Mucosa of gallbladder (tissue), 1 donor: ENCODE measurements around the gene BAG1. TPM values are rescaled to one million over a fixed set of nuclear protein-coding genes. Genes with fewer than 3 reads are reported as not detected.
A peak's percentile ranks its signal among the peaks of the same experiment; 100 is the strongest.

Experiments used
- DNase-seq: peaks from one replicate; pipeline ENCODE4 v3.0.0-alpha.2; 2020; ENCODE audit warnings: low spot score
- total RNA-seq: library from RNA; stranded (reverse); gene quantifications from one replicate; pipeline ENCODE4 v1.2.1, GENCODE V29; 2021
- donor health status: DM: no; HTN: no; CAD: no.

The BAG1 gene
- total RNA-seq, 1 donor from 2014 or later: 92.5 TPM

DNA sequence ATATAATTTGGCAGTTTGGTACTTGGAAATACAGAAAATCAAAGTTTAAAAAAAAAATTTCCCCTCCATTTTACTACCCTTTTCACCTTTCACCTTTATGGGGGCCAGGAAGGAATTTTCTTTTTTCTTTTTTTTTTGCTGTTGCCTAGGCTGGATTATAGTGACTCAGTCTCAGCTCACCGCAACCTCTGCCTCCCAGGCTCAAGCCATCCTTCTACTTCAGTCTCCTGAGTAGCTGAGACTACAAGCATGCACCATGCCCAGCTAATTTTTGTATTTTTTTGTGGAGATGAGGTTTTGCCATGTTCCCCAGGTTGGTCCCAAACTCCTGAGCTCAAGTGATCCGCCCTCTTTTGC, 9.4 kb upstream of the BAG1 start:
- DNase-seq: no peak

DNA sequence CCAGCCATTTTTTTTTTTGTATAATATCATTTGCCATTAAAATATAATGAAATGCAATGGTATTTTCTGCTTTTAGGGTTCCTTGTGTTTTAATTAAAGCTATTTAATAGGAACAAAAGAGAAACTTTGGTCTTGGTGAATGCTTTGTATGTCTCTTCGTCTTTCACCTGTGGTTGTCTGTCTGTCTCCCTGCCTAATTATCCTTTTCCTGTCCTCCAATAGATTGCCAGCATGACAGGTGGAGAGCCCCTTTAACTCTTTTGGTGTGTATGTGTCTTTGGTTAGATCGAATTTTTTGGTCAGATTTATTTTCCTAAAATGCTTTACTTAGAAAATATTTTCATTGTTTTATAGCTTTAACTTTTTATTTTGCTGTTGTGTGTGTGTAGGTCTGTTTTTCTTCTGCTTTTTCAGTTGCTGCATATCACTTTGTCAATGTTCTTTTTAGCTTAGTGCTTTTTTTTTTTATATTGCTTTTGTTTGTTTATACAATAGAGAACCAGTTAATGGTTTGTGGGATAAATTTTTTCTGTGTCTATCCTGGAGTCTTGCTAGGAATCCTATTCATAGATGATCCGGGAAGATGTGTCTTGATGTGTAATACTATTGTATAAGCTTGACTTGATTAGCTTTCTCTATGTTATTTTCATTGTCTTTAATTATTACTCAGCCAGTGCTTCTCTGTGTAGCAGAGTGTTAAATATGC, 8.9 kb upstream of the BAG1 start:
- DNase-seq: no peak

DNA sequence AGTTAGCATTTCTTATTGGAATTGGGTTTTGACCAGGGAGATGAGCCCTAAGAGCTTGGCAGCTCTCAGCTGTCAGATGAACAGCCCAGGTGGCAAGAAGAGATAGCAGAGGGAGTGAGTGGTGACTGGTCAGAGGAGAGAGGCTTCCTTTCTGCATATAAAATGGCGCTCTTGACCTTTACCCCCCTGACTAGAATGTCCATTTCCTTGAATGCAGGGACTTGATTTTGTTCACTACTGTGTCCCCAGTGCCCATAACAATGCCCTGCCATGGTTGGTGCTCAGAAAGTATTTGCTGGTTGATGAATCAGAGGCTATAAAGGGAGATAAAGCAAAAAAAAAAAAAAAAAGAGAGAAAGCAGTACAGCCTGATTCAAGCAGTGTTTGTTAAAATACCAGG, 7.6 kb upstream of the BAG1 start:
- no peak for DNase-seq

DNA sequence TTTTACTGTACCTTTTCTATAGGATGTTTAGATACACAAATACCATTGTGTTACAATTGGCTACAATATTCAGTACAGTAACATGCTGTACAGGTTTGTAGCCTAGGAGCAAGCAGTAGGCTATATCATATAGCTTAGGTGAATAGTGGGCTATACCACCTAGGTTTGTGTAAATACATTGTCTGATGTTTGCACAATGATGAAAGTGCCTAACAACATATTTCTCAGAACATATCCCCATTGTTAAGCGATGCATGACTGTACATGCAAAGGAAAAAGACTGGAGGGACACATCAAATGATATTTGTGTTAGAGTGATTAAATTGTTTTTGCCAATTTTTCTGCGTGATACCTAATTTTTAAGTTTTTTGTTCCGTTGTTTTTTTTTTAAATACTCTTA, 5.6 kb upstream of the BAG1 start:
- DNase-seq: no peak

DNA sequence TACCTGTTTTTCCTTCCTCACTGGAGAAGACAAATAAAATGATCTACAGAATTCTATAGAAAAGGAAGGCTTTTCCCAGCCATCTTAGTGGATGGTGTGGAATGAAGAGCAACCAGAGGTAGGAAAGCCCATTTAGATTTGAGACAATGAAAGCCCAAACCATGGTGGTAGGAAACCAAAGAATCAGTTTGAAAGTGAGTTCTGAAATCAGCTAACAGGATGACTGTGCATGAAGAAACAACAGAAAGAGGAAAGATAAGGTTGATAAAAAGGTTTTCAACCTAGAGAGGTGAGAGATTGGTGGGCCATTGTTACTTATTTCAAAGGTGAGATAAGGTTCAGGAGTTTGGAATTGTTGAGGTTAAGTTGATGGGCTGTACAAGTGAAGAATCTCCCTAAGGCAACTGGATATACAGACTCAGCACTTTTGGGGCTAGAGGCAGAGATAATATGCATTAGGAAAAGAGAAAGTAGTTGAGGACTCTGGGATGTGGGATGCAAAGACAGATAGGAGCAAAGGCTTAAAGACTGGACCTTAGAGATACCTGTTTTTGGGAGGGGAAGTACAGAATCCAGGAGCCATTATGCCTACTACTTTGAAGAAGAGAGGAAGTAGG, 2.8 kb upstream of the BAG1 start:
- no peak for DNase-seq

DNA sequence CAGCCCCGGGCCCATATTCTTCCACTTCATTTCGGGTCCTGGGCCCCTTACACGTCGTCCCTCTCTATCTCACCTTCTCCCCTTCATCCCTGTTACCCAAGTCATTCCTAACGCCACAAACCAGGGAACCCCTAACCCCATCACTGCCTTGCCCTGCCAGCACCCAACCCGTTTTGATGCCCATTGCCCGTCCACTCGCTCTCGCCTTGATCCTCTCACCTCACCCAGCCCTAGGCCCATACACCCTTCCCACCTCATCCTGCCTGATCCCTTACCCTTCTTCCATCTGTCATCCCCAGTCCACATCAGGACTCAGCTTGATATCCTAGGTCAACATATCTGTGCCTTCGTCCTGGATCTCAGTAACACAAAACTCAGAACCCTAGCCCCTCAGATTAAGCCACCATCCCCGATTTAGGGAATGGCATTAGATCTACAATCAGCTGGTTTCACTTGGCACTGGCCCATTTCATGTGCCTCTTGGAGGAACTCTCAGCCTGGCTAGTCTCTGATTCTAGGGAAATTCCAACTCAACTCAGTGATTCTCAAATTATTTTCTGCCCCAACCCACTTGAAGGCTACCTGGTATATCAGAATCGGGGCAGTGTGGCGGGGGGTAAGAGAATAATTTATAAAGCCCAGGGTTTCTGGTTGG, 830 bp upstream of the BAG1 start:
- no peak for DNase-seq

DNA sequence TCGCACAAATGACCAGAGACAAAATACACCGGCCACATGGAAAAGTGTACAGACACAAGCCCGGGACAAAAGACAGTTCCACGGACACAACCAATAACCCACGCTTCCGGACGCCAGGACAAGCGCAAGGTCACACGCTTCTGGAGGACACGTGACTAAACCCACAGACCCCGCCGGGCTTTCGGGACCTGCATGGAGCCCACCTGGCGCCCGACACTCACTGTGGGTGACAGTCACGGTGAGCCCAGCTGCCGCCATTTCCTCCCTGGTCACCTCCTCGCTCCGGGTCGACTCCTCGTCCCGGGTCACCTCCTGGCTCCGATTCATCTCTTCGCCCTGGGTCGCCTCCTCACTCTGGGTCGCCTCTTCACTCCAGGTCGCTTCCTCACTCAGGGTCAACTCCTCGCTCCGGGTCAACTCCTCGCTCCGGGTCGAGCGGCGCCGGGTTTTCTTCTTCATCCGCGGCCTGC, 470 bp downstream of the BAG1 start:
- peak; percentile 42 for DNase-seq

DNA sequence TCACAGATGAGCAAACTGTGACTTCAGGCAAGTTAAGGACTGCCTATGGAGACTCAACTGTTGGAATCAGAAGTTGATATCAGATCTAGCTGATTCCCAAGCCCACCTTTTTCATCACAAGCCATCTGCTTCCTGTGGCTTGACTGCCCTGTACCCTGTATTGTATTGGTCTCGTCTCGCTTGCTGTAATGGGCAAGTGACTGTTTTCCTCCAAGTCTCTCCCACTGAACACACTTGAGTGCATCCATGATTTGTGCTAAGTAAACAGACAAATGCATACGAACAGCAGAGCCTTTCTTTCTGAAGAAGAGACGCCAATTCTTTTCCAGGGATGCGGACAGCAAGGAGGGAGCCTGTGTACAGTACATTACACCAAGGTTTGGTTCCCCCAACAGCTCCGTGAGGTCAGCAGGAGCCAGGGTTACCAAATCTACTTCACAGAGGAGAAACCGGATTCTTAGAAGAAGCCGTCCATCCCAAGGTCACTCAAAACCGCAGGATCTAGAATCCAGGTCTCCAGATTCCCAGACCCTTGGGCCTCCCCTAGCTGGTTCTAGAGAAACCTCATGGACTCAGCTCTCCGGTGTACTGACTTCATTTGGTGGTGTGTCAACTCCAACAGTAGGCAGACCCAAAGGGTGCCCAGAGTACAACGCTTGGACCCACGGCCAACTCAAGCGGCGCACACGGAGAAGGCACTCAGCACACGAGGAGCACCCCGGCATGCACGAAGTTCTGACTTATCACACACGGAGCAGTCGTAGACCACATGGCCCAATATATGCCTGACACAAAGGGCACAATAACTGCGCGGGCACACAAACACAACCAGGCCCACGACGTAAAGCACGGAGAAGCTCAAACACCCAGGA, 1.1 kb downstream of the BAG1 start:
- DNase-seq: no peak

DNA sequence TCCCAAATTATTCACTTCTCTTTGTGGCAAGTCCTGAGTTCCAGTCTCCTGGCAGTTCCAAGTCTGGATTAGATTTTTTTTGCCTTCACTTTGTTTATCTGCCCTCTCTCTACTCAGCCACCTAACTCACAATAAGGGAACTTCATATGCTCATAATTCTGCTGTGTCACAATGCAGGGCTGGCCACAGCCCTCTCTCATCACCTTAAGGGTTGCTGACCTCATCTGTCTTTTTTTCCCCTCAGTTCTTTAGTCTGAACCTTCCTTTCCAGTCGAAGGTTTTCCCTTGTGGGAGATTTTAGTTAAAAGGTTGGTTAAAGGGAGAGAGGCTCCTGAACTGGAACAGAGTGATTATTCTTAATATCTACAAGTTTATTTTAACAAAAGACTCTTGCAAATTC, 4.1 kb downstream of the BAG1 start:
- DNase-seq: no peak

DNA sequence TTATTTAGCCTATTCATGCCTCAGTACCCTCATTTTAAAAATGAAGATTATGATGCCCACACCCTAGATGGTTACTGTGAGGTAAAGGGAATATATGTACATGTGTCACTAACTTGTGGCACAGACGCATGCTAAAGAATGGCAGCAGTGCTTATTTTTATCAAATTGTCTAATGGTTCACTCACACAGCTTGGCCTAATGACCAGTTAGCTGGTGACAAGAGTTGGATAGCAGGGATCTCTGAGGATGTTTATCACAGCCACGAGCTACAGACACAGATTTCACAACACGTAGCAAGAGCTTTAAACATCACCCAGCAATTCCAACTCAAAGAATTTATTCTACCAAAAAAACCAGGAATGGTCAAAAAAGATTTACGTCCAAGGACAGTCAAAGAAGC, 7.2 kb downstream of the BAG1 start:
- no peak for DNase-seq

DNA sequence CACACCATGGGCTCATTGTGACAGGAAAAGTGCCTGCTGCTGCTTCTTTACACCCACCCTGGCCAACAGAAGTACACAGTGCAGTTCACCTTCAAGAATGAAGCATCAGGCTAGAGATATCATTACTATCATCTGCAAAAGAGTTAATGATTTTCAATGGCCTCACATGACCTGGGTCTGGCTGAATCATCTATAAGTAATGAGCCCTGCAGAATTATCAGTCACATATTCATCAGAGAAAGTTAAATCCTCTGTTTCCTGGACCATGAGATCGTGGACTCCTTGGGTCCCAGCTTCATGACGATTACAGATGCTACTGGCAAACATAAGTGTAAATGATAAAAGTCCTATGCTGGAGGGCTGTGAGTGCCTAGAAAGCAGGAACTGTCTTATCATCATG, 8.3 kb downstream of the BAG1 start:
- DNase-seq: no peak

DNA sequence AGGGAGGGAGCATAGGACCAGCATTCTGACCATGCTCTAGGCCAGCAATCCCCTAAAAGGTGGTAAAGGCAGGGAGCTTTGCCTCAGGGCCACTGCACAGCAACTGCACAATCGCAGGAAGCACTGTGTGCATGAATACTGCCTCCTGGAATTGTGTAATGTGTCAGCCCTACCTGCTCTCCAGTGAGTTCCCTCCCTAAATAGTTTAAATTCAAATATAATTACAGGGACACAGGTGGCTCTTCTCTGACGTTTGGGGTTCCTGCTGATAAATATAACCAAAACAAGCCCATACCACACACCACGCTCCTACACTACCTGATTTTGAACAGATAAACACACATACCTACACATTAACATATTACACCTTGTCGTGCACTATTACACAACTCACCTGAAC, 9.0 kb downstream of the BAG1 start:
- DNase-seq: no peak

DNA sequence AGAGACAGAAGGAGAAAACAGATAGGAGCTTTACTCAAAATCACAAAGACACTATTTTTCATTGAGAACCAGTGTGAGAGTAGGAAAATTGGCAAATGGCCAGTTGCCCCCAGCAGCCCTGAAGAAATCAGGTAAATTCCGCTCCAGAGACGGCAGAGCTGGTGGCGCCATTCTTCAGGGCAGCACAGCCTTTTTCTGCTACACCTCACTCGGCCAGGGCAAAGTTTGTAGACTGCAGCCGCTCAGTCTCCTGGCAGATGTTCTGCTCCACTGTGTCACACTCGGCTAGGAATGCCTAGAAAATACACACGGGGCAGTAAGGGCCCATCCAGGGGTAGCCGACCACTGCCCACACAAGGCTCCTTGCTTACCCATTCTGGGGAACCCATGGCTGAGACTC, 9.5 kb downstream of the BAG1 start:
- DNase-seq: no peak

DNA sequence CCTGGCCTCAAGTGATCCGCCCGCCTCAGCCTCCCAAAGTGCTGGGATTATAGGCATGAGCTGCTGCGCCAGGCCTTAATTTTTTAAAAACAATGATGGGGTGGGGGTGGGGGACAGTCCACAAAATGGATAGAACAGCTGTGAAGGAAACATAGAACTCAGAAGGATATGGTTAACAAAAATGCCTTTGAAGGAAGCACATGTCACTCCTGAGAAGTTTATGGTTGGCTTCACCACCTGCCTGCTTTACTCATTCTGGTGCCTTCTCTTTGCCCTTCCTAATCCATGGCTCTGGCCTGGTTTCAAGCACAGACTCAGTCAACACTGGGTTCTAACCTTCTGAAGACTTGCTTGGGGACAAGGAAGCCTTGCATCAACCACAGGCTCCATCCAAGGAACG, 10.3 kb downstream of the BAG1 start:
- no peak for DNase-seq

DNA sequence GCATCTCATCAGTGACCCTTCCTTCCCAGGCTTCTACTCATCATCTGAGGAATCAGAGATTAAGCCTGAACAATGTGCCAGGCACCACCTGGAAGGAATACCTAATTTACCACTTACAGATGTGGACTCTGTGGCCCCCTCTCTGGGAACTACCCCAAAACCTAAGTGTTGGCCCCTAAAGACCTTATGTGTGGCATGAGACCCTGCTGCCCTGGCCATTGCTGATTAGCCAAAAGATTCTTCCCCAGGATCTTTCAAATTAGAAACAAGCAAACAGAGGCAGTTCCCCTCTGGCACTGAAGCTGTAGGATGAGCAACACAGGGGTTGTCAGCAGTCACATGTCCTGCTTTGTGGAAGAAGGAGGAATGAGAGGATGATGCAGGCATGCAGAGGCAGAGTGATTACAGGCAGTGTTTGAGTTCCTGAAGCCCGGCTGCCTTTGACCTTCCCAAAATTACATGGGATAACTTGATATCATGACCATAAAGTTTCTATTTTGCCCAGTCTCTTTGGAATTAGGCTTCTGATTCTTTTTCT, 14.0 kb downstream of the BAG1 start:
- no peak for DNase-seq

DNA sequence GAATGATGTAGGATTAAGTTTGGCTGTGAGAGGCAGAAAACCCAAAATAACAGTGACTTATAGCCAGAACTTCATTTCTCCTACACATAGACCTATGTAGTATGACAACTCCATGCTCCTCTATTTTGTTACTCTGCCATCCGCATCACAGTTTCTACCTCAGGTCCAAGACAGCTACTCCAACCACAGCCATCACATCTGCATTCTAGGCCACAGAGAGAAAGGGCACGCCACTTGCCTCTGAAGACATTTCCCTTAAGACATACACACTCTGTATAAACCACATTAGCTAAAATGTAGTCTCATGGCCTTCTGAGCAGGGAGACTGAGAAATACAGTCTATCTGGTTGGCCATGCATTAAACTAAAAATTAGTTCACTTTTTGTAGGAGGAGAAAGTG, 14.5 kb downstream of the BAG1 start:
- DNase-seq: no peak

DNA sequence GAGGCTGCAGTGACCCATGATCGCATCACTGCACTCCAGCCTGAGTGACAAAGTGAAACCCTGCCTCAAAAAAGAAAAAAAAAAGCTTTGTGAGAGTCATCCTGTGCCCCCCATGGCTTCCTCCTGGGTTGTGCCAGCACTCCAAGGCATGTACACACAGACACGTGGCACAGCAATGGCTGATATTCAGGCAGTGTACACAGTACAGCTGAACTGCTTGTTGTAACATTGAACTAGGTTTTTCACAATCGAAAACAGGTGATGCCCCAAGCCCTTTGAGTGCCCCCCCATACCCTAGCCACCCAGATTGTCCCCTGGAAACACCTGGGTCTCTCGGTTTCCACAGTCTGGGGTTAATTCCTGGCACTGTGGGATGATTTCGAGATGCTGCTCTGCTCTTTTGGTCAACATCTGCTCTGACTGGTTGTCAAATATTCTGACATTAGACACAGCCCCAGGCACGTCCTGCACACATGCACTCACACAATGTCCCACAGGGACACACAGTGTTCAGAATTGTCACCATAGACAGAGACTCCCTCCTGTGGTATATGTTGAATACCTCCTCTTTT, 15.3 kb downstream of the BAG1 start:
- no peak for DNase-seq

DNA sequence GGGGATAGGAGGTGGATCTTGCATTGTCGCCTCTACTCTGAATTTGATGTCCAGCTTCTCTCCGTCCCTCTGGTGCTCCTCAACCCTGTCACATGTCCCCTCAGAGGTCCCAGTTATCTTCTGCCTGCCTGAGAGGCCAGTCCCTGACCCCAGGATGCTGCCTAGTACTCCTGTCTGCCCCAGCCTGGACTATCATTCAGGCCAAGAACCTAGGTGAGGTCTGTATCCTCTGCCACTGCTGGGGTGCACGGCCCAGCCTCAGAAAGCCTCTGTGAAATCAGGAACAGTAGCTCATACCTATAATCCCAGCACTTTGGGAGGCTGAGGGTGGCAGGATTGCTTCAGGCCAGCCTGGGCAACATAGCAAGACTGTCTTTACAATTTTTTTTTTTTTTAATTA, 15.9 kb downstream of the BAG1 start:
- DNase-seq: no peak

DNA sequence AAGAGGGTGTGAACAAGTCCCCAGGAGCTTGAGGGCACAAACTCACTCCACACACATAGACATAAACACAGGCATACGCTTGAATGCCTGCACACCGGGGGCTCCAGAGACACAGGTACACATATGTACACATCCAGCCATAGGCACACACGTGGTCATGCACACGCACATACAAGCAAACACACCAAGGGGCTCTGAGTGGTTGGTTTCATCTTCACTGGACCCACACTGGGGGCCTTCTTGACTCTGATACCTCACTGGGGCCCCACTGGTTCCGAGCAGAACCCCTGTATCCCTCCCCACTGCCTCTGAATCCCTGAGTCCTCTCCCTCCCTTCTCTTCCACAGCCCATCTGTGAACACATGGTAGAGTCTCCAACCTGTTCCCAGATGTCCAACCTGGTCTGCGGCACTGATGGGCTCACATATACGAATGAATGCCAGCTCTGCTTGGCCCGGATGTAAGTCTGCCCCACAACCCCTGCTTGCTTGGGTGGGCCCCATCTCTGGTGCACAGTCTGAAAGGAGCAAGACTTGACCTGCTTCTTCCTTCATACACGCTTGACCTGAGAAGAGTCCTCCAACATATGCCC, 18.1 kb downstream of the BAG1 start:
- DNase-seq: no peak

DNA sequence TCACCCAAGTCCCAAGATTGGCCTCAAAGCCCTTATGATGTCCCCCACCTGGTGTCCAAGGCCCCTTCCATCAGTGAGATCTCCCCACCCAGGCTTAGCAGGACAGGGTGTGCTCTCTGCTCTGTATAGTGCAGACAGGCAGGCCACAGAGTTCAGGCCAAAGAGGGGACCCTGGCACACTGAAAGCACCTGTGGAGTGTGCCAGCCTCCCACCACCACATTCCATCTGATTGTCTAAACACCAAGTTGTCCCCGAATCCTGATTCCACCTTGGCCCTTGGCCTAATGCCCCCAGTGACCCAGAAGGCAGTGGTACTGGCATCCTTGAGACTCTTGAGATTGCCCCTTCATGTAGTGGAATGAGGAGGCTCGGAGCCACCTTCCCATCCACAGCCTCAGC, 19.2 kb downstream of the BAG1 start:
- no peak for DNase-seq

DNA sequence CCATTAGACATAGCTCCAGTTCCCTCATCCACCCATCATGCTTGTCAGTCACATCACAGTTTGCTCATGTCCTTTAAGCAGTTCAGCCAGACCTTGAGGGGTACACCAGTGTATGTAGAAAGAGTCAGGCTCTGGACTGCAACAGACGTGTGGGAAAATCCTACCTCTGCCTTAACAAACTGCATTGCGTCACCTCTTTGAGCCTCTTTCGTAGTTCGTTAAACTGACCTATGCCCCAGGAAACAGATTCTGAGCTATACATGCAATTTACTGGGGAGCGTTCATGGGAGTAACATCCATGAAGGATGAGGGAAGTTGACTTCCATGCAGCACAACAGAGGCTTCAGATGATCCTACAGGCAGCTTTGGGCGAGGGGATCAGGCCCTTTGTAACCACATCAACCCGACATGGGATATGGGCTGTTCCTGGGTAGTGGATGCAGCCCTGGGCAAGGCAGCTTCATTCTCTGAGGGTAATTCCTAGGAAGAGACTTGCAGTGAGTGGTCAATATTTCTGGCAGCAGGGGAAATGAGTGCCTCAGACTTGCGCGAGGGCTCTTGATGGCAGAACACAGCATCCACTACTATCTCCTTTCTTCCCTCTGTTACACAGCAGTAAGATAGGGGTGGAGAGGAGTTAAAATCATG, 20.2 kb downstream of the BAG1 start:
- DNase-seq: no peak
